ENCODE results near the gene NSRP1.

GRCh38 chr17:30134551-30134950 lies 17.9 kb downstream of the NSRP1 start:
- TF ChIP-seq EZH2 (IDR thresholded peaks at IDR 0.05; ENCODE audit: insufficient read depth, poor library complexity, severe bottlenecking): no peak
- TF ChIP-seq EZH2phosphoT487 (IDR thresholded peaks at IDR 0.05; ENCODE audit: insufficient read depth, low read depth): no peak

Measured in GM23248 (cell line).